Measurements from ENCODE around the gene ATP13A3. TPM values are rescaled to one million over a fixed set of nuclear protein-coding genes. Genes with fewer than 3 reads are reported as not detected.

The ATP13A3 gene
- total RNA-seq (ENCODE audit: low replicate concordance): 195 and 1,354 TPM in 2 replicates

GRCh38 chr3:194486540-194487288, at the start of gene ATP13A3:
Gene ATP13A3, minus strand, starts transcription at chr3:194487002. Its CDS starts 24,812 bp downstream, at chr3:194462190.

GRCh38 chr3:194399166-194399565, 87.6 kb downstream of the ATP13A3 start, which contains the start of gene GP5:
Gene GP5, minus strand, starts transcription at chr3:194399266. Its CDS starts 984 bp downstream, at chr3:194398282.

GRCh38 chr3:194369522-194370279, 117.1 kb downstream of the ATP13A3 start, which contains the start of gene LRRC15:
Gene LRRC15, minus strand, starts transcription at chr3:194369743. Its CDS starts 8,700 bp downstream, at chr3:194361043.

Other genes starting within 250 kb of the ATP13A3 start
- gene CPN2, start 135.7 kb downstream of the ATP13A3 start, total RNA-seq (ENCODE audit: low replicate concordance): not detected in 2 replicates
- gene LRRC15, start 117.3 kb downstream of the ATP13A3 start, total RNA-seq (ENCODE audit: low replicate concordance): 0.45 and 1.5 TPM in 2 replicates
- gene GP5, start 87.7 kb downstream of the ATP13A3 start, total RNA-seq (ENCODE audit: low replicate concordance): 0.83 TPM in 1 of 2 replicates, not detected in the other
- 8.4 and 35.2 TPM in 2 replicates for gene TMEM44, start 146.4 kb upstream of the ATP13A3 start, total RNA-seq (ENCODE audit: low replicate concordance)
- 27.1 and 29.5 TPM in 2 replicates for gene LSG1, start 185.2 kb upstream of the ATP13A3 start, total RNA-seq (ENCODE audit: low replicate concordance)
- 9.8 and 37.3 TPM in 2 replicates for gene FAM43A, start 198.9 kb upstream of the ATP13A3 start, total RNA-seq (ENCODE audit: low replicate concordance)

Data from smooth muscle cell of the coronary artery (primary cell).